GM12878 (cell line): ENCODE data around the gene FAM163B.

ENCODE experiments used
- FOXM1 ChIP-seq: IDR thresholded peaks from 2 replicates; pipeline ENCODE4 v1.6.1; 2012; ENCODE audit warnings: low read depth, mild to moderate bottlenecking, inconsistent platforms, low read length, moderate library complexity
- GABPA ChIP-seq: IDR thresholded peaks from 2 replicates; pipeline ENCODE4 v1.6.1; 2014; ENCODE audit warnings: antibody characterized with exemption, low read depth, mild to moderate bottlenecking, inconsistent platforms
- MEF2A ChIP-seq: IDR thresholded peaks from 2 replicates; pipeline ENCODE4 v1.6.1; 2011; ENCODE audit warnings: low read depth, mild to moderate bottlenecking, low read length, moderate library complexity; ENCODE audit not compliant: insufficient read depth
- PAX5 ChIP-seq: IDR thresholded peaks from 2 replicates; pipeline ENCODE4 v1.6.1; 2011; ENCODE audit warnings: low read depth, low read length, borderline replicate concordance
- POLR2AphosphoS5 ChIP-seq: IDR thresholded peaks from 2 replicates; pipeline ENCODE4 v1.6.1; 2011; ENCODE audit warnings: mild to moderate bottlenecking, low read length, inconsistent platforms
- REST ChIP-seq: IDR thresholded peaks from 2 replicates; pipeline ENCODE4 v1.6.1; 2012; ENCODE audit warnings: mild to moderate bottlenecking, low read depth, low read length
- ZBTB40 ChIP-seq: fragments of 450-650 bp; IDR thresholded peaks from 2 replicates; pipeline ENCODE4 v1.6.1; 2016; ENCODE audit warnings: mild to moderate bottlenecking, moderate library complexity, borderline replicate concordance
- TF ChIP-seq, protein P1 (sequence below): IDR thresholded peaks from 2 replicates; pipeline ENCODE4 v1.6.1; 2012; ENCODE audit warnings: low read depth, low read length, improper control_type of control experiment
- TF ChIP-seq, protein P2 (sequence below), 3 experiments: IDR thresholded peaks in 2 of 3; conservative IDR thresholded peaks in 1 of 3; 2 replicates each; pipeline ENCODE4 v1.5.1; 2011; ENCODE audit warnings: low read depth in 3 of 3, low read length in 3 of 3, mild to moderate bottlenecking in 3 of 3, control low read depth in 2 of 3, moderate library complexity in 2 of 3, inconsistent platforms in 1 of 3, mixed read lengths in 1 of 3; ENCODE audit not compliant: control insufficient read depth in 2 of 3, insufficient read depth in 1 of 3; ENCODE audit errors: extremely low read depth in 1 of 3
- TF ChIP-seq, protein P3 (sequence below): fragments of 450-650 bp; formaldehyde crosslinking; IDR thresholded peaks from 2 replicates; pipeline ENCODE4 v1.5.0; 2022; ENCODE audit warnings: mild to moderate bottlenecking, missing genetic modification characterization

DNA sequence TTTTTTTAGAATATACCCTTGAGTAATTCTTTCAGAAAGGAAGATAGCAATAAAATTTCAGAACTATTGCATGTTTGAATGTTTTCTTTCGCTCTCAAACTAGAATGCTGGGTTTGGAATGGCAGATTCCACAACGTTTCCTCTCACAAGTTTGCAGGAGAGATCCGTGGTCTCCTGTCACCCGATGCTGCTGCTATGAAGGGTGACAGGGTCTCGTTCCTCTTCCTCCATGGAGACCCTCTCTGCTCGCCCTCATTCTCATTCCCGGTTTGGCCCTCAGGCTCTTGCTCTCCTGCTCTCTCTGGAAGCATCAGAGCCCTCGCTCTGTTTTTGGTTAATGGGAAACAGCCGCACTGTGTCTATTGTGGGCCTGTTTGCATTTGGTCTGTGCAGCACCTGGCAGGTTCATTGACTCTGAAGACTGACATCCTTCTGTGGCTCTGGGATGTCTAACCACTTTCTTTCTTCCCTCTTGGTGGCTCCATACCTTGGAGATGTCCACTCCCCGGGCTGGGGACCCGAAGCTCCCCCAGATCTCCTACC is 12.6 kb upstream of the FAM163B start:
- TF ChIP-seq, protein P1, sequence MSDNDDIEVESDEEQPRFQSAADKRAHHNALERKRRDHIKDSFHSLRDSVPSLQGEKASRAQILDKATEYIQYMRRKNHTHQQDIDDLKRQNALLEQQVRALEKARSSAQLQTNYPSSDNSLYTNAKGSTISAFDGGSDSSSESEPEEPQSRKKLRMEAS = no peak
- TF ChIP-seq, protein P2, sequence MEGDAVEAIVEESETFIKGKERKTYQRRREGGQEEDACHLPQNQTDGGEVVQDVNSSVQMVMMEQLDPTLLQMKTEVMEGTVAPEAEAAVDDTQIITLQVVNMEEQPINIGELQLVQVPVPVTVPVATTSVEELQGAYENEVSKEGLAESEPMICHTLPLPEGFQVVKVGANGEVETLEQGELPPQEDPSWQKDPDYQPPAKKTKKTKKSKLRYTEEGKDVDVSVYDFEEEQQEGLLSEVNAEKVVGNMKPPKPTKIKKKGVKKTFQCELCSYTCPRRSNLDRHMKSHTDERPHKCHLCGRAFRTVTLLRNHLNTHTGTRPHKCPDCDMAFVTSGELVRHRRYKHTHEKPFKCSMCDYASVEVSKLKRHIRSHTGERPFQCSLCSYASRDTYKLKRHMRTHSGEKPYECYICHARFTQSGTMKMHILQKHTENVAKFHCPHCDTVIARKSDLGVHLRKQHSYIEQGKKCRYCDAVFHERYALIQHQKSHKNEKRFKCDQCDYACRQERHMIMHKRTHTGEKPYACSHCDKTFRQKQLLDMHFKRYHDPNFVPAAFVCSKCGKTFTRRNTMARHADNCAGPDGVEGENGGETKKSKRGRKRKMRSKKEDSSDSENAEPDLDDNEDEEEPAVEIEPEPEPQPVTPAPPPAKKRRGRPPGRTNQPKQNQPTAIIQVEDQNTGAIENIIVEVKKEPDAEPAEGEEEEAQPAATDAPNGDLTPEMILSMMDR (IDR thresholded peaks at IDR 0.05 in 2 of 3, conservative IDR thresholded peaks at IDR 0.05 in 1 of 3; ENCODE audit: control insufficient read depth in 2 of 3, extremely low read depth in 1 of 3, insufficient read depth in 1 of 3, low read depth in 3 of 3, low read length in 3 of 3) = no peak
- TF ChIP-seq, protein P3, sequence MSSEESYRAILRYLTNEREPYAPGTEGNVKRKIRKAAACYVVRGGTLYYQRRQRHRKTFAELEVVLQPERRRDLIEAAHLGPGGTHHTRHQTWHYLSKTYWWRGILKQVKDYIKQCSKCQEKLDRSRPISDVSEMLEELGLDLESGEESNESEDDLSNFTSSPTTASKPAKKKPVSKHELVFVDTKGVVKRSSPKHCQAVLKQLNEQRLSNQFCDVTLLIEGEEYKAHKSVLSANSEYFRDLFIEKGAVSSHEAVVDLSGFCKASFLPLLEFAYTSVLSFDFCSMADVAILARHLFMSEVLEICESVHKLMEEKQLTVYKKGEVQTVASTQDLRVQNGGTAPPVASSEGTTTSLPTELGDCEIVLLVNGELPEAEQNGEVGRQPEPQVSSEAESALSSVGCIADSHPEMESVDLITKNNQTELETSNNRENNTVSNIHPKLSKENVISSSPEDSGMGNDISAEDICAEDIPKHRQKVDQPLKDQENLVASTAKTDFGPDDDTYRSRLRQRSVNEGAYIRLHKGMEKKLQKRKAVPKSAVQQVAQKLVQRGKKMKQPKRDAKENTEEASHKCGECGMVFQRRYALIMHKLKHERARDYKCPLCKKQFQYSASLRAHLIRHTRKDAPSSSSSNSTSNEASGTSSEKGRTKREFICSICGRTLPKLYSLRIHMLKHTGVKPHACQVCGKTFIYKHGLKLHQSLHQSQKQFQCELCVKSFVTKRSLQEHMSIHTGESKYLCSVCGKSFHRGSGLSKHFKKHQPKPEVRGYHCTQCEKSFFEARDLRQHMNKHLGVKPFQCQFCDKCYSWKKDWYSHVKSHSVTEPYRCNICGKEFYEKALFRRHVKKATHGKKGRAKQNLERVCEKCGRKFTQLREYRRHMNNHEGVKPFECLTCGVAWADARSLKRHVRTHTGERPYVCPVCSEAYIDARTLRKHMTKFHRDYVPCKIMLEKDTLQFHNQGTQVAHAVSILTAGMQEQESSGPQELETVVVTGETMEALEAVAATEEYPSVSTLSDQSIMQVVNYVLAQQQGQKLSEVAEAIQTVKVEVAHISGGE (CRISPR knock-in tag) = no peak
- no peak for TF ChIP-seq FOXM1
- no peak for TF ChIP-seq POLR2AphosphoS5
- no peak for TF ChIP-seq ZBTB40
- TF ChIP-seq GABPA = no peak
- TF ChIP-seq REST = no peak
- no peak for TF ChIP-seq PAX5
- no peak for TF ChIP-seq MEF2A
